AG04450 (cell line): ENCODE measurements around the gene MVB12A. TPM values are rescaled to one million over a fixed set of nuclear protein-coding genes. Genes with fewer than 3 reads are reported as not detected.
A peak's percentile ranks its signal among the peaks of the same experiment; 100 is the strongest.

Source experiments
- CTCF ChIA-PET: fragments of 300-600, 350-600 bp; formaldehyde crosslinking; extraction: SDS; loops from one replicate; lab custom pipeline; 2022; ENCODE audit warnings: antibody characterized with exemption, inconsistent platforms; lab: Charles Lee
- POLR2A ChIA-PET: fragments of 350-600 bp; formaldehyde crosslinking; extraction: SDS; loops from one replicate; lab custom pipeline; 2021; ENCODE audit warnings: antibody characterized with exemption, inconsistent platforms; lab: Yijun Ruan, JAX
- DNase-seq: peaks from one replicate; pipeline ENCODE4 v3.0.0-alpha.2; 2011; ENCODE audit warnings: low read depth, low spot score
- H3K27ac ChIP-seq: one replicate; pipeline ENCODE4 v1.5.1; 2012; ENCODE audit warnings: low read depth, low read length, control low read depth
- H3K27me3 ChIP-seq: one replicate; pipeline ENCODE4 v1.6.0; 2012; ENCODE audit warnings: low read length; ENCODE audit not compliant: control insufficient read depth, insufficient read depth
- H3K4me3 ChIP-seq: 2 replicates; pipeline ENCODE4 v1.5.1; 2011; ENCODE audit warnings: mild to moderate bottlenecking, low read depth, low read length, control low read depth
- H3K9me3 ChIP-seq: 2 replicates; pipeline ENCODE4 v1.5.1; 2012; ENCODE audit warnings: low read length; ENCODE audit not compliant: control insufficient read depth, insufficient read depth
- polyA plus RNA-seq: library from polyadenylated mRNA; depleted of rRNA; stranded (reverse); fragments of >200 nt; gene quantifications from 2 replicates; pipeline ENCODE4 v1.2.3, GENCODE V29; 2011
- TF ChIP-seq, protein P1 (sequence below): IDR thresholded peaks from 2 replicates; pipeline ENCODE4 v1.5.1; 2011; ENCODE audit warnings: low read depth, low read length, control low read depth, inconsistent platforms

MVB12A gene
- polyA plus RNA-seq, 1 experiment, result 22.5 TPM

- H3K27me3 ChIP-seq, result no peaks in the 10 kb centered on the region
- DNase-seq, result no peak
- TF ChIP-seq, protein P1, sequence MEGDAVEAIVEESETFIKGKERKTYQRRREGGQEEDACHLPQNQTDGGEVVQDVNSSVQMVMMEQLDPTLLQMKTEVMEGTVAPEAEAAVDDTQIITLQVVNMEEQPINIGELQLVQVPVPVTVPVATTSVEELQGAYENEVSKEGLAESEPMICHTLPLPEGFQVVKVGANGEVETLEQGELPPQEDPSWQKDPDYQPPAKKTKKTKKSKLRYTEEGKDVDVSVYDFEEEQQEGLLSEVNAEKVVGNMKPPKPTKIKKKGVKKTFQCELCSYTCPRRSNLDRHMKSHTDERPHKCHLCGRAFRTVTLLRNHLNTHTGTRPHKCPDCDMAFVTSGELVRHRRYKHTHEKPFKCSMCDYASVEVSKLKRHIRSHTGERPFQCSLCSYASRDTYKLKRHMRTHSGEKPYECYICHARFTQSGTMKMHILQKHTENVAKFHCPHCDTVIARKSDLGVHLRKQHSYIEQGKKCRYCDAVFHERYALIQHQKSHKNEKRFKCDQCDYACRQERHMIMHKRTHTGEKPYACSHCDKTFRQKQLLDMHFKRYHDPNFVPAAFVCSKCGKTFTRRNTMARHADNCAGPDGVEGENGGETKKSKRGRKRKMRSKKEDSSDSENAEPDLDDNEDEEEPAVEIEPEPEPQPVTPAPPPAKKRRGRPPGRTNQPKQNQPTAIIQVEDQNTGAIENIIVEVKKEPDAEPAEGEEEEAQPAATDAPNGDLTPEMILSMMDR, result no peak
- ChIA-PET POLR2A (no interaction called here), CTCF (no interaction called here)
- H3K4me3 ChIP-seq, result no peak overlapping the region
- peaks cover 5% of the 10 kb centered on the region; the same call in 1 of the 2 replicates for H3K9me3 ChIP-seq
- no peak overlapping the region for H3K27ac ChIP-seq
These were observed 15.4 kb downstream of the MVB12A start for GRCh38 chr19:17435218-17435617.

DNA sequence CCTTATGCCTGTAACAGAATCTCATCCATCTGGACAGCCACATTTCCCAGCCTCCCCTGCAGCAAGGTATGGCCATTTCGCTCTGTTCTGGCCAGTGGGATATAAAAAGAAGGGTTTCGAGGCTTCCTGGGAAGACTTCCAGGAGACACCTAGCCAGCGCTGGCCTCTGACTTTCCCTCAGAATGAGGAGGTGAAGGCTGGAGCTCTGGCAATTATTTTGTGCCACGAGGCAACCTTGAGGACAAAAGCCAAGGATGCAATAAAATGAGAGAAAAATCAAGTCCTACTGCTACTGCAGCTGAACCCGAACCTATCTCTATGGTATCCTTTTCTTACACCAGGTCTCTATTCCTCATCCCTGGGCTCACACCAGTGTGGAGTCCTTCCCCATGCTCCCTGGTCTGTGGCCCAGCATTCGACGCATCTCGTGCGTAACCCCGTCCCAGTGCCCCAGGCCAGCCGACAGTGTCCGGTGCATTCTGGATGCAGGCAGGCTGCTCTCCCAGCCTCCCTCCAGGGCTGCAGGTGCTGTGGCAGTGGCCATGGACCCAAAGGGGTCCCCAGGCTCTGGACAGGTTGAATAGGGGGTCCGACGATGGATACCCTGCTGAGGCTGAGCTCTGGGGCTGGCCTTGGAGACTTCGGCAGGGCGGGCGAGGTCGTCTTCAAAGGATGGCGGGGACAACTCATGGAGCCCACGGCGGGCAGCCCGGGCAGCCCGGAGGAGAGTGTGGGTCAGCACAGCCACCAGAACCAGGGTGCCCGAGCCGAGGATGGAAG, 16.4 kb downstream of the MVB12A start:
- TF ChIP-seq, protein P1, result no peak
- Histone ChIP-seq H3K9me3 (peaks cover 5% of the 10 kb centered on the region; the same call in 1 of the 2 replicates), H3K27me3 (no peaks in the 10 kb centered on the region), H3K4me3 (no peak overlapping the region), H3K27ac (no peak overlapping the region)
- ChIA-PET POLR2A (no interaction called here), CTCF (no interaction called here)
- DNase-seq, result no peak

DNA sequence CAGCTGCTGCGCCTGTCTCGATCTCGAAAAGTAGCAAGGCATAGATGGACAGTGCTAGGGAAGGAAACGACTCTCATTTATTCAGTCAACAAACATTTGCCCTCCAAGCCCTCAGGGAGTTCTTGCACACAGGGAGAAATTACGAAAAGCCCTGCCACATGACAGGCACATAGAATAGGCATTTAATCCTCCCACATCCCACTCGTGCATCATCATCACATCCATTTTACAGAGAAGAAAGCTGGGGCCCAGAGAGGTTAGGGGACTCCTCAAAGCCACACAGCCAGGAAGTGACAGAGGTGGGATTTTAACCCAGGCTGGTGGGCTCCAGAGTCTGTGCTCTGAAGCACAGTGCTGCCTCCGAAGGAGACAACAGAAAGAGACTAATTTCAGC, 17.0 kb downstream of the MVB12A start:
- no peak overlapping the region for H3K4me3 ChIP-seq
- H3K27ac ChIP-seq, result no peak overlapping the region
- TF ChIP-seq, protein P1, result no peak
- ChIA-PET CTCF (no interaction called here), POLR2A (no interaction called here)
- H3K27me3 ChIP-seq, result no peaks in the 10 kb centered on the region
- DNase-seq, result no peak
- H3K9me3 ChIP-seq, result peaks cover 5% of the 10 kb centered on the region; the same call in 1 of the 2 replicates

DNA sequence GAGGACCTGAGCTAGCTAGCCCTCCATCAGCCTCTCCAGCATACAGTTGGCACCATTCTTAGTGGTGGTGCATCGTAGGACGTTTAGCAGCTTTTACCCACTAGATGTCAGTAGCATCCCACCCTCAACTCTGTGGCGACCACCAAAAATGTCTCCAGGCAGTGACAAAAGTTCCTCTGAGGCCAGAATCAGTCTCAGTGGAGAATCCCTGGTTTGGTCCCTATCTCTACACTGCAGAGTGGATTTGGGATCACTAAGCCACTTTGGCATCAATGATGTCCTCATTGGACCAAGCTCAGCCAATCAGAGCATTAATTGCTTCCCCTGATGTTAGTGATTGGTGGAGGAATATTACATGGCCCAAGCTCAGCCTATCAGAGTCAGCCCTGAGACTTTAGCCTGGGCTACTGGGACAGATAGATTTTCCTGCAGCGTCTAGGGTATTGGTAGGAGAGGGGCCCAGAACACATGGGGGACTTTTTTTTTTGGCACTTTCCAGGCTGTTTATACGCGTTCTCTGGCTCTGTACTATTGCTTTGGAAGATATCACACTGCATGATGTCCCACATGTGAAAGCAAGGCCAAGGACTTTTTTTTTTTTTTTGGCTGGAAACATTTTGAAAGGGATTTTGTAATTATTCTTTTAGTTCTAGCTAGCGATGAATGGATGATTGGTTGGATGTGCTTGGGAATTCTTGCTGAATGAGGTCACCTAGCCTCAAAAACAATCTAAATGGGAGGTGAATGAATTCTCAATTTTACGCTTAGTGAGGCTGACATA, 21.6 kb downstream of the MVB12A start:
- POLR2A ChIA-PET, result interaction anchor here (0.6 kb wide), 1 partner anchor 49 kb away, joined by 4 read pairs; no protein-coding TSS in a partner anchor
- H3K27me3 ChIP-seq, result peaks cover 7% of the 10 kb centered on the region

More for the DNA sequence above, 21.6 kb downstream of the MVB12A start:
- Histone ChIP-seq H3K4me3 (no peak overlapping the region), H3K9me3 (peaks cover 2% of the 10 kb centered on the region; the same call in 1 of the 2 replicates), H3K27ac (no peak overlapping the region)
- DNase-seq, result no peak
- TF ChIP-seq, protein P1, result peak; percentile 36
- CTCF ChIA-PET, result interaction anchor here (0.6 to 1.4 kb wide), 8 partner anchors 9 to 418 kb away, joined by 3 to 7 read pairs (median 4); partner anchors contain the start of genes MVB12A and RPL18A
